Stimulated activated naive CD8-positive, alpha-beta T cell treated with anti-CD3 and anti-CD28 coated beads, Interleukin-15, Interleukin-2, amounts not matched to agents 100 ng/mL and 50 ng/mL, for 24 hours (primary cell): ENCODE measurements around the gene RIF1.

ENCODE experiments used
- H3K27ac Mint-ChIP-seq: one replicate; pipeline ENCODE4 v1.8.0; 2021; ENCODE audit warnings: mild to moderate bottlenecking, mixed read lengths
- H3K27me3 Mint-ChIP-seq: one replicate; pipeline ENCODE4 v1.8.0; 2021; ENCODE audit warnings: mixed read lengths
- H3K36me3 Mint-ChIP-seq: one replicate; pipeline ENCODE4 v1.8.0; 2021; ENCODE audit warnings: low read depth, mixed read lengths
- H3K4me1 Mint-ChIP-seq: one replicate; pipeline ENCODE4 v1.8.0; 2021; ENCODE audit warnings: low read depth, mixed read lengths
- H3K4me3 Mint-ChIP-seq: one replicate; pipeline ENCODE4 v1.8.0; 2021; ENCODE audit warnings: mild to moderate bottlenecking, mixed read lengths
- H3K9me3 Mint-ChIP-seq: one replicate; pipeline ENCODE4 v1.8.0; 2021; ENCODE audit warnings: mixed read lengths

Gene RIF1

DNA sequence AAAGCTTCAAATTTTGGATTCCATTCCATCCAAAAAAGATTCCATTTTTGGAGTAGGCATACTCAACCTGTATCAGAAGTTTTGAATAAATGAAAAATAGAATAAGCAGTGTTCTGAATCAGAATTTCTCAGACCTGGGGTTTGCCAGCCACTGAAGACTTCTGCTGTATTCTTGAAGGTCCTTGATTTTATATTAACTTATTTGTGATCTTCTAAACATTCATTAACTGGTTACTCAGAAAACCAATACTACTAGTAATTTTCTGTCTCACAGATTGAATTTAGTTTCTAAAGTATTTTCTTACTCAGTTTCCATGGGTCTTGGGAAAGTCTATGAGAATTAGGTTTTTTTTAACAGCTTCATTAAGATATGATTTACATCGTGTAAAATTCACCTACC lies 60.9 kb downstream of the RIF1 start:
- Mint-ChIP-seq H3K4me1 (peaks cover 18% of the 10 kb centered on the region), H3K4me3 (no peak overlapping the region), H3K27me3 (no peaks in the 10 kb centered on the region), H3K36me3 (peaks cover 89% of the 10 kb centered on the region), H3K27ac (no peak overlapping the region), H3K9me3 (no peaks in the 10 kb centered on the region)

DNA sequence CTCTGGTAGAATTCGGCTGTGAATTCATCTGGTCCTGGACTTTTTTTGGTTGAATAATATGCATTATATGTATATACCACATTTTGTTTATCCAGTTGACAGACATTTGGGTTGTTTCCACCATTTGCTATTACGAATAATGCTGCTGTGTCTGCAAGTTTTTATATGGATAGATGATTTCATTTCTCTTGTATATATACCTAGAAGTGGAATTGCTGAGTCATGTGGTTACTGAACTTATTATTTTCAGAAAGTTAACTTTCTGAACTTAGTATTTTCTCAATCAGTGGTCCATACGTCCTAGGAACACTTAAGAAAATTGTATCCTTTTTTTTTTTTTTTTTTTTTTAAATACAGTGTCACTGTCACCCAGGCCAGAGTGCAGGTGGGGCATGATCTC lies 63.3 kb downstream of the RIF1 start:
- Mint-ChIP-seq H3K9me3 (no peaks in the 10 kb centered on the region), H3K4me3 (no peak overlapping the region), H3K27ac (no peak overlapping the region), H3K36me3 (peaks cover 92% of the 10 kb centered on the region), H3K4me1 (peaks cover 18% of the 10 kb centered on the region), H3K27me3 (no peaks in the 10 kb centered on the region)

DNA sequence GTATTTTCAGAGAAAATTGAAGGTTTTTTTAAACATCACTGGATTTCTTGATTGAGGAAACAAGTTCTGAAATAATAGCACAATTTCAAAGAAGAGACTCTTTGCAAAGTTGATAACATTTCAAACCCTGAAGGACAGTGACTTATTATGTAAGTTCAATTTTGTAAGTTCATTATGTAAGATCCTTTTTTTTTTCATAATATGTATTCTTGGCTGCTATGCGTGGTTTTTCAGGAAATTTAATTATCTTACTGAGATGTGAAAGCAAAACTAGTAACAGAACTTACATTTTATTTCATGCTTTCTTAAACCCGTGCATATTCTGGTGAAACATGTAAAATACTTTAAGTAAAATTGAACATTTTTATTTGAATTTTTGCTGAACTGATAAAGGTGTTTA lies 65.4 kb downstream of the RIF1 start:
- Mint-ChIP-seq H3K9me3 (peaks cover 2% of the 10 kb centered on the region), H3K27ac (no peak overlapping the region), H3K36me3 (peaks cover 91% of the 10 kb centered on the region), H3K4me3 (no peak overlapping the region), H3K4me1 (peaks cover 20% of the 10 kb centered on the region), H3K27me3 (no peaks in the 10 kb centered on the region)

DNA sequence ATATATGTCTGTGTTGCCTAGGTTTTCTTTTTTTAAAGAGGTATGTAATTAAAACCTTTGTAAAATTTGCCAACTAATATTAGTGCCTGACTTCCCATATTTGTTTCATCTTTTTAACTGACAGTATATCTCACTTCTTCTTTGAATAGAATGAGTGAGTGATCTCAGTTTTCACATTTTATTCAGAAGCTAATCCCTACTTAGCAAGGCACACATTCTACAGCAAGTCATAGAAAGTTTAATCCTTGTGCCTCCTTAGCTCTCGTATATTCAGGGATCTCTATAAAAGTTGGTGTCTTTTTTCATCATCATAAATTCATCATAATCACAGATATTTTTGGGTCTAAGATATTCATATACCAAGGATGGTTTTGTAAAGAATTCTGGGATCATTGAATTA lies 66.6 kb downstream of the RIF1 start:
- Mint-ChIP-seq H3K9me3 (peaks cover 5% of the 10 kb centered on the region), H3K27ac (no peak overlapping the region), H3K4me1 (peaks cover 29% of the 10 kb centered on the region), H3K27me3 (no peaks in the 10 kb centered on the region), H3K36me3 (peaks cover 91% of the 10 kb centered on the region), H3K4me3 (no peak overlapping the region)

DNA sequence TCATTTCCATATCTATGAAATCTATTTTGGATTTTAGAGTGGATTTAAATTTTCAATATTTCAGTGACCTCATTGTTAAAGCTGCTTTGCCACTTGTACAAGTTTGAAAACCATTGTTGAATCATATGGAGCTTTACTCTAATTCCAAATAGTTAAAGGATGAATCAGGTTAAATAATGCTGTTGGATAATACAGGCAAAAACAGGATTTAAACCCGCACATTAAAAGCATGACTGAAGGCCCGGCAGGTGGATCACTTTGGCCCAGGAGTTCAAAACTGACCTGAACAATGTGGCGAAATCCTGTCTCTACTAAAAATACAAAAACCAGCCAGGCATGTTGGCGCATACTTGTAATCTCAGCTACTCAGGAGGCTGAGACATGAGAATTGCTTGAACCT lies 68.3 kb downstream of the RIF1 start:
- Mint-ChIP-seq H3K9me3 (peaks cover 5% of the 10 kb centered on the region), H3K27ac (no peak overlapping the region), H3K4me1 (peaks cover 27% of the 10 kb centered on the region), H3K4me3 (no peak overlapping the region), H3K27me3 (no peaks in the 10 kb centered on the region), H3K36me3 (peaks cover 91% of the 10 kb centered on the region)

DNA sequence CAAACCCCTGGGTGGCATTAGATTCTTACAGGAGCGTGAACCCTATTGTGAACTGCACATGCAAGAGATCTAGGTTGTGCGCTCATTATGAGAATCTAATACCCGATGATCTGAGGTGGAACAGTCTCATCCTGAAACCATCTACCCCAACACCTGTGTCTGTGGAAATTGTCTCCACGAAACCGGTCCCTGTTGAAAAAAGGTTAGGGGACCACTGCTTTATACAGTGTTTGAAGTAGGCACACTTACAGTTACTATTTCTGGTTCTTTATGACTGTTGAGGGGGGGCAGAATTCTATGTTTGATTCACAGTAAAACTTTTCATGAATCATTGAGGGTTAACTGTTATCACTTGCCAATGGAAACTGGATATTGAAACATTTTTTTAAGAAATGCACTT lies 72.0 kb downstream of the RIF1 start:
- Mint-ChIP-seq H3K4me1 (peaks cover 44% of the 10 kb centered on the region), H3K36me3 (peaks cover 93% of the 10 kb centered on the region), H3K4me3 (peak overlapping the region; percentile 5), H3K9me3 (peaks cover 15% of the 10 kb centered on the region), H3K27ac (peak overlapping the region; percentile 83), H3K27me3 (no peaks in the 10 kb centered on the region)

DNA sequence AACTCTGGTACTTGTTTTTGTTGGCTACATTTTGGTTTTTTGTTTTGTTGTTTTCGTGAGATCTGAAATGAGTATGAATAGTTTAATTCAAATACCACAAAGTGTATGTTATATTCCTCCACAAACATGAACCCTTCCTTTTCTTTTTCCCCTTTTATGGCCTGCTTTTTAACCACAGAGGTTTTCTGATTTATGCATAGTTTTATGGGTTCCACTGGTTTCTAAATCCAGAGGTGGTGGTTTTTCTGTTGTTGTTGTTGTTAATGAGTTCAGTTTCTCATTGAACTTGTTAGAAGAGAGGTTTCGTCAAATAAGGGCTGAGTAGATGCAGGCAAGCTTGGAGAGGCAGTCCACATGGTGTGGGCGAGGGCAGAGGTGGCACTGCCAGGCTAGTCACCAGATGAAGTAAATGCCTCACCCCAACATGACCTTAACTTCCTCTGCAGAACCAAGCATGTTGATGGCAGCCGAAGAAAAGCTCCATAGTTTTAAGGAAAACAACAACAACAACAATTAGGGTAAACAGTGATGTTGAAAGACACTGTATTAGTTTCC lies 72.5 kb downstream of the RIF1 start:
- Mint-ChIP-seq H3K9me3 (peaks cover 15% of the 10 kb centered on the region), H3K27ac (peak overlapping the region; percentile 83), H3K27me3 (no peaks in the 10 kb centered on the region), H3K4me1 (peaks cover 44% of the 10 kb centered on the region), H3K36me3 (peaks cover 91% of the 10 kb centered on the region), H3K4me3 (peak overlapping the region; percentile 5)

DNA sequence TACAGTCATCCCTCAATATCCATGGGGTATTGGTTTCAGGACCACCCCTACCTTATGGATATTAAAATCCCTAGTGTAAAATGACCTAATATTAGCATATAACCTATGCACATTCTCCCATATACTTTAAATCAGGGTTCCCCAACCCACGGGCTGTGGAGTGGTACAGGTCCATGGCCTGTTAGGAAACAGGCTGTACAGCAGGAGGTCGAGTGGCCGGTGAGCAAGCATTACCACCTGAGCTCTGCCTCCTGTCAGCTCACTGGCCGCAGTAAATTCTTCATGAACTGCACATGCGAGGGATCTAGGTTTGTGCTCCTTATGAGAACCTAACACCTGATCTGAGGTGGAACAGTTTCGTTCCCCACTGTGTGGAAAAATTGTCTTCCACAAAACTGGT lies 73.8 kb downstream of the RIF1 start:
- H3K9me3 Mint-ChIP-seq: peaks cover 15% of the 10 kb centered on the region
- peaks cover 85% of the 10 kb centered on the region for H3K36me3 Mint-ChIP-seq

DNA sequence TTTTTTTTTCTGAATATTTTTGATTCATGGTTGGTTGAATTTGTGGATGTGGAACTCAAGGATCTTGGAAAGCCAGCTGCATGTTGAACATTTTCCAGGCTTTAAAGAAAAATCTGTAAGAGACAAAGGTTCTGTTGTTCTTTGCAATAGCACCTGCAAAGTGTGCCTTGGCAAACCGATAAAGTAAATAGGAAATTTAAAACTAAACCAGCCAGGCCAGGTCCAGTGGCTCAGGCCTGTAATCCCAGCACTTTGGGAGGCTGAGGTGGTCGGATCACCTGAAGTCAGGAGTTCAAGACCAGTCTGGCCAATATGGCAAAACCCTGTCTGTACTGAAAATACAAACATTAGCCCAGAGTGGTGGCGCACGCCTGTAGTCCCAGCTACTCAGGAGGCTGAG lies 74.4 kb downstream of the RIF1 start:
- no peaks in the 10 kb centered on the region for H3K27me3 Mint-ChIP-seq
- no peak overlapping the region for H3K27ac Mint-ChIP-seq
- peaks cover 15% of the 10 kb centered on the region for H3K9me3 Mint-ChIP-seq
- H3K4me1 Mint-ChIP-seq: peaks cover 44% of the 10 kb centered on the region
- no peak overlapping the region for H3K4me3 Mint-ChIP-seq
- H3K36me3 Mint-ChIP-seq: peaks cover 80% of the 10 kb centered on the region

More for the DNA sequence above, 73.8 kb downstream of the RIF1 start:
- H3K27ac Mint-ChIP-seq: no peak overlapping the region
- no peaks in the 10 kb centered on the region for H3K27me3 Mint-ChIP-seq
- no peak overlapping the region for H3K4me3 Mint-ChIP-seq
- H3K4me1 Mint-ChIP-seq: peaks cover 44% of the 10 kb centered on the region

DNA sequence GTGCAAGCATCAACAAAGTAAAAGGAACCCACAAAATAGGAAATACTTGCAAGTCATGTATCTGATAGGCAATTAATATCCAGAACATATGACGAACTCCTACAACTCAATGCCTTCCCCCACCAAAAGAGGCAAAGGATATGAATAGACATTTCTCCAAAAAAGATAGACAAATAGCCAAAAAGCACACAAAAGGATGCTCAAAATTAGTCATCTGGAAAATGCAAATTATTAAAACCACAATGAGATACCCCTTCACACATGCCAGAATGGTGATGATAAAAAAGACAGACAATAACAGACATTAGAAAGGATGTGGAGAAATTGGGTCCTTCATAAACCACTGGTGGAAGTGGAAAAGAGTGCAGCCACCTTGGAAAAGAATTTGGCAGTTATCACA lies 76.4 kb downstream of the RIF1 start:
- Mint-ChIP-seq H3K4me3 (no peak overlapping the region), H3K9me3 (peaks cover 10% of the 10 kb centered on the region), H3K27me3 (no peaks in the 10 kb centered on the region), H3K27ac (peak overlapping the region; percentile 56), H3K4me1 (peaks cover 35% of the 10 kb centered on the region), H3K36me3 (peaks cover 74% of the 10 kb centered on the region)

DNA sequence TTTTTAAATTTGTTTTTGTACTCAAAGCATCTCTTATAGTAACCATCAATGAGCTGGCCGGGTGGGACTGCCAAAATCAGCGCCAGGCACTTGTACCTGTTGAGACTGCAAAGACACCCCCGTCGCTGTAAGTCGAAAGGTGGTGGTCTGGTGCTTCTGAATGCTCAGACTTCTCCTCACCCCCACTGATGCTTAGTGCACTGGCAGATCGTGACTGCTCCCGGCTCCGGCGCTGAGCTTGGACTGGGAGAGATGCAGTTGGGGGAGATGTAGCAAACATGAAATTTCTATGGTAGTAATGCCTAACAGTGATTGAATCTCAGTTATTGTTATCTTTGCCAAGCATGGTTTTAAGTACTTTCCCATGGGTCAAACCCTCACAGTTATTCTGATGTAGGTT lies 80.6 kb downstream of the RIF1 start:
- H3K4me3 Mint-ChIP-seq: no peak overlapping the region
- no peaks in the 10 kb centered on the region for H3K27me3 Mint-ChIP-seq
- peaks cover 14% of the 10 kb centered on the region for H3K4me1 Mint-ChIP-seq
- peaks cover 63% of the 10 kb centered on the region for H3K36me3 Mint-ChIP-seq
- peaks cover 10% of the 10 kb centered on the region for H3K9me3 Mint-ChIP-seq
- no peak overlapping the region for H3K27ac Mint-ChIP-seq

DNA sequence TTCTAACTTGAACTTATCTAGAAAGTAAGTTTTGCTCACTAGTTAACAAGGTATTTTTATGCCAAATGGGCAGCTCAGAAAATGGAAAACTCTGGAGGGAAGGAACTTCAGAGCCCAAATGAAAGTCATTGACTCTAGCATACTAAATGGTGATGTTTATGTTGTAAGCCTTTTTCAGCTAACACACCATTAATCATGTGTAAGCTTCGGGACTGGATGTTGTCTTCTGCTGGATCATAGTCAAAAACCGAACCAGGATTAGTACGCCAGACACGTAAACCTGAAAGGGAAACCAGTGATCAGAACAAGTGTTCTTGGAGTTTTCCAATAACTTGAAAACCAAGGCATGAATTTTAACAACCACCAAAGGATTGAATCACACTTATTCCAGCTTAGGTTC lies 81.8 kb downstream of the RIF1 start:
- Mint-ChIP-seq H3K9me3 (peaks cover 2% of the 10 kb centered on the region), H3K27ac (no peak overlapping the region), H3K4me3 (no peak overlapping the region), H3K4me1 (peaks cover 2% of the 10 kb centered on the region), H3K36me3 (peaks cover 50% of the 10 kb centered on the region), H3K27me3 (no peaks in the 10 kb centered on the region)

DNA sequence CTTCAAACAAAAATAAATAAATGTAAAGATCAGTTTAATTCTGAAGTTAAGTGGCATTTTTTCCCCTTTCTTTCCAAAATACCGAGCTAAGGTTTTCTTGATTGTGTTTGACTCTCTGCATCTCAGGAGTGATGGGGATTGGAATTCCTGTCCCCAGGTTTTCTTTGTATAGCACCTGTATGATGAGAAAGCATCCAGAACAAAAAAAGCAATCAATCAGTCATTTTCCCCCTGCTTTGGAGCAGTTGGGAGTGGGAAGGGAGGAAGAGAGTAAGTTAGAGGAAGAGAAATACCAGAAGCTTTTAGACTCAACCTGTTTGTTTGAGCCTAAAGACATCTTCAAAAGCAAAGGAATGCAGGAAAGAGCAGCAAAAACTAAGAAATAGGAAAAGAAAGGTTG lies 88.5 kb downstream of the RIF1 start:
- Mint-ChIP-seq H3K27me3 (no peaks in the 10 kb centered on the region), H3K36me3 (peaks cover 10% of the 10 kb centered on the region), H3K9me3 (no peaks in the 10 kb centered on the region), H3K4me3 (no peak overlapping the region), H3K27ac (no peak overlapping the region), H3K4me1 (no peaks in the 10 kb centered on the region)

DNA sequence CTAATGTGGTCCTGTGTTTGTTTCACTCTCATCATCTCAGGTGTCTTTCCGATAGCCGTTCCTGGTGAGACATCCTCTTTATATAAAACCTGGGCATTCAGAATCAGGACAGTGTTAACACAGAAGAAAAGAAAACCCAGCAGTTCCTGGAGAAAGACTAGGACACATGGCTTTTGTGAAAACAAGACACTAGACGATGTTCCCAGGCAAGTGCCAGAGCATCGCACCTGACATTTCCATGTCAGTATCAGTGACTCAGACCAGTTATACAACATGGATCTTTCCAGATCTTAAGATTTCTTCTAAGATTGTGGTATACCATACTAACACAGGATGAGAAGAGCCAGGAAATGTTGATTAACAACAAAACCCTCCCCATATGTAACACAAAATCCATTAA lies 96.5 kb downstream of the RIF1 start:
- H3K27ac Mint-ChIP-seq: no peak overlapping the region
- H3K4me3 Mint-ChIP-seq: no peak overlapping the region
- H3K36me3 Mint-ChIP-seq: no peaks in the 10 kb centered on the region
- H3K4me1 Mint-ChIP-seq: no peaks in the 10 kb centered on the region
- no peaks in the 10 kb centered on the region for H3K27me3 Mint-ChIP-seq
- H3K9me3 Mint-ChIP-seq: no peaks in the 10 kb centered on the region

DNA sequence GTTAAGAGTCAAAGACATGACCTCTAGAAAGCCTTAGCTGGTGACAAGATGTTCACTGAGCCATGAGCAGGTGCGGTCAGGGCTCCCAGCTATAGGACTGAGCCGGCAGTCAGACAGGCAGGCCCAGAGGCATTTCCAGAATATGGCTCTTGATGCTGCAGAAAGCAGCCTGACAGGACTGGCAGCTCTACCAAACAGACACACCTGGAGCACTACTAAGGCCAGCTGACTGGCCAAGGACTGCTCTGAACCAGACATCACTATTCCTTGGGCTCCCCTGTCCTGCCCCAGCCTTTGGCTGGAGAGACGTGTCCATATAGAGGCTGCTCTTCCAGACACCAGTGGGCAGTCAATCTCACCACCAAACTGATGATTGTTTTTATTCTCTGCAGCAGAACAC lies 98.8 kb downstream of the RIF1 start:
- H3K27ac Mint-ChIP-seq: no peak overlapping the region
- no peaks in the 10 kb centered on the region for H3K9me3 Mint-ChIP-seq
- no peak overlapping the region for H3K4me3 Mint-ChIP-seq
- H3K4me1 Mint-ChIP-seq: no peaks in the 10 kb centered on the region
- H3K27me3 Mint-ChIP-seq: no peaks in the 10 kb centered on the region
- H3K36me3 Mint-ChIP-seq: peaks cover 5% of the 10 kb centered on the region

DNA sequence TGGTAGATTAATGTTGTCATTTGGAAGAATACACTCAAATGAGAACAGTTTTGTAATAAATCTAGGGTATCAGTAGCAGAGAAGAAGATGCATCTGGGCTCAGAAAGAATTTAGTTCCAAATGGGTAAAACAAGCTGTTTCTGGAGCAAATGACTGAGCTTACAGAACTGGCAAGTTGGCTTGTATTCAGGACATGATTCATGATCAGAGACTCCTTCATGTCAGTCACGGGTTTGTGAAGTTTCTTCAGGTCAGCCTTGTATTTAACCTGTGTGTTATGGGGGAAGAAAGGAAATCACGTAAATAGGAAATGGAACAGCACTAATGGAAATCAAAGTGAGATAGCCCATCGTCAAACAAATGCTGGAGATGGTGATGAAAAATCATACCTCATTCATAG lies 109.1 kb downstream of the RIF1 start:
- Mint-ChIP-seq H3K4me3 (no peak overlapping the region), H3K9me3 (no peaks in the 10 kb centered on the region), H3K4me1 (no peaks in the 10 kb centered on the region), H3K27ac (no peak overlapping the region), H3K27me3 (no peaks in the 10 kb centered on the region), H3K36me3 (no peaks in the 10 kb centered on the region)
